C4-2B (cell line): Measurements from ENCODE around the gene CATSPERE.

Source experiments
- CTCF ChIP-seq: fragments of 450-650 bp; conservative IDR thresholded peaks from 2 replicates; pipeline ENCODE4 v1.5.1; 2017; ENCODE audit warnings: mild to moderate bottlenecking
- ZFX ChIP-seq: fragments of 450-650 bp; IDR thresholded peaks from 2 replicates; pipeline ENCODE4 v1.6.1; 2017

DNA sequence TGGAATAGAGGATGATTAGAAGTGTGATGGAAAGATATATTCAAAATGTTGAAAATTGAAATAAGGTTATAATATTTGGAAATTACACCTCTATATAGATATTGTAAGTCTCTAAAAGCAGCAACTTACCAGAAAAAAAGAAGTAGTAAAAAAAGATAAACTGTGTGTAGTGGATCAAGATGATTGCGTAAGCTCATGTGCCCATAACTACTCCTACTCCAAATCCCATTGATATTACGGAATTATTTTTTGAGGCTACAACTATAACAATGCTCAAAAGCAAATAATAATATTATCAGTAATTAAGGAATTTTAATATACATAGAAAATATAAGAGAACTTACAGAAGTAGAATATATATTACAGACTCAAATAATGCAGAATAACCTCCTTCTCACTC is 33.6 kb downstream of the CATSPERE start:
- TF ChIP-seq CTCF (no peak), ZFX (no peak)
